Measurements from ENCODE around the gene KRT84.

Gene KRT84, protein sequence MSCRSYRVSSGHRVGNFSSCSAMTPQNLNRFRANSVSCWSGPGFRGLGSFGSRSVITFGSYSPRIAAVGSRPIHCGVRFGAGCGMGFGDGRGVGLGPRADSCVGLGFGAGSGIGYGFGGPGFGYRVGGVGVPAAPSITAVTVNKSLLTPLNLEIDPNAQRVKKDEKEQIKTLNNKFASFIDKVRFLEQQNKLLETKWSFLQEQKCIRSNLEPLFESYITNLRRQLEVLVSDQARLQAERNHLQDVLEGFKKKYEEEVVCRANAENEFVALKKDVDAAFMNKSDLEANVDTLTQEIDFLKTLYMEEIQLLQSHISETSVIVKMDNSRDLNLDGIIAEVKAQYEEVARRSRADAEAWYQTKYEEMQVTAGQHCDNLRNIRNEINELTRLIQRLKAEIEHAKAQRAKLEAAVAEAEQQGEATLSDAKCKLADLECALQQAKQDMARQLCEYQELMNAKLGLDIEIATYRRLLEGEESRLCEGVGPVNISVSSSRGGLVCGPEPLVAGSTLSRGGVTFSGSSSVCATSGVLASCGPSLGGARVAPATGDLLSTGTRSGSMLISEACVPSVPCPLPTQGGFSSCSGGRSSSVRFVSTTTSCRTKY

GRCh38 chr12:52385226-52385702, at the start of gene KRT84:
Gene KRT84 (minus strand): TSS chr12:52385652. CDS start chr12:52385585, 67 bp downstream.
- H3K4me3 ChIP-seq (ENCODE audit: low read depth, low read length) = no peak within 1 kb of the TSS
- no peak for DNase-seq (ENCODE audit: low read depth)

- no peak overlapping the region for H3K4me3 ChIP-seq (ENCODE audit: low read depth, low read length)
- DNase-seq (ENCODE audit: low read depth) = no peak
Measured at GRCh38 chr12:52434760-52435530, 49.5 kb upstream of the KRT84 start.

- H3K4me3 ChIP-seq (ENCODE audit: low read depth, low read length) = no peak within 1 kb of the TSS
- DNase-seq (ENCODE audit: low read depth) = no peak
Measured at GRCh38 chr12:52434081-52434733, 48.8 kb upstream of the KRT84 start, which contains the start of gene KRT75. Gene KRT75 (minus strand): TSS chr12:52434371. CDS start chr12:52434304, 67 bp downstream.

DNA sequence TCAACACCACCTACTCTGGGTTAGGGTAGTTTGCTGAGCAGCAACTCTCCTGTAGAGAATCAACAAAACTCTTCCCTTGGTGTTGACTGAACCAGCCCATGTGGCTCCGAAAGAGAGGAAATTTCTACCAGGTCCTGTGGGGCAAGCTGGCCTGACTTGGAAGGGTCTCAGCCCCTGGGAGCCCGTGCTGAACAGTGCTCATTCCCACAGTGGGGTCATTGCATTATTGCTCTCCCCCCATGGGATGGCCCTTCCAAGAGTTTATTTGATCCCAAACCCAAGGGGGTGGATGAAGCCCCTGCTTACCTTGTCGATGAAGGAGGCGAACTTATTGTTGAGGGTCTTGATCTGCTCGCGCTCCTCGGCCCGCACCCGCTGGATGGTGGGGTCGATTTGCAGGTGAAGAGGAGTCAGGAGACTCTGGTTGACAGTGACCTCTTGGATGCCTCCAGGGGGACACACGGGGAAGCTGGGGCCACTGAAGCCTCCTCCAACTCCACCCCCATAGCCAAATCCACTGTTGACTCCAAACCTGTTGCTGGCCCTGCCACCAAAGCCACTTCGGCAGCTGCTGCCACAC, 48.1 kb upstream of the KRT84 start:
- DNase-seq (ENCODE audit: low read depth) = no peak
- no peak overlapping the region for H3K4me3 ChIP-seq (ENCODE audit: low read depth, low read length)

DNA sequence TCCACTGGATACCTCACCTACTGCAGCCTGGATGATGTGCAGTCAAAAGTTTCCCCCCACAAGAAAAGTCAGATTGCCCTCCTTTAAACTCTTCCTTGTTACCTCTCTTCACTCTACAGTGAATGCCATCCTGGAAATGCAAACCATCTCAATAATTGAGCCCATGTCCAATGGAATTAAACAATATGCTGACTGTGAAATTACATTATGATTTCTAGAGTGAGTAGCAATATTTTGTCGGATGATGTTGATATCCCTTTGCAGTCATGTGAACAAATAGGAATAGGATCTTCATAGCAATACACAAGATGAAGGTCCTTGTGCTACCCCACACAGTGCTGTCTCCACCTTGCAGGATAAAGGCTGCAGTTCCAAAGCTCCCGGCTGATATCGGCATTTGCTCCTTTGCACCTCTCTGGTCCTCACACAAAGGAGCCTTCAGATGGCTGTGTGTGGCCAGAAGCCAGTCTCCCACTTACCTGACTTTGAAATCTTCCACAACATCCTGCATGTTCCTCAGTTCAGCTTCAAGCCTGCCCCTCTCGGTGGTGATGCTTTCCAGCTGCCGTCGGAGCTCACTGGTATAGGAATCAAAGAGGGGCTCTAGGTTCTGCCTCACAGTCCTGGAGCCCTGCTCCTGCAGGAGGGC, 47.2 kb upstream of the KRT84 start:
- no peak for DNase-seq (ENCODE audit: low read depth)

GRCh38 chr12:52428121-52428520, 42.7 kb upstream of the KRT84 start:
- DNase-seq (ENCODE audit: low read depth) = no peak
- H3K4me3 ChIP-seq (ENCODE audit: low read depth, low read length) = no peak overlapping the region

More for the DNA sequence above, 47.2 kb upstream of the KRT84 start:
- H3K4me3 ChIP-seq (ENCODE audit: low read depth, low read length) = no peak overlapping the region

DNA sequence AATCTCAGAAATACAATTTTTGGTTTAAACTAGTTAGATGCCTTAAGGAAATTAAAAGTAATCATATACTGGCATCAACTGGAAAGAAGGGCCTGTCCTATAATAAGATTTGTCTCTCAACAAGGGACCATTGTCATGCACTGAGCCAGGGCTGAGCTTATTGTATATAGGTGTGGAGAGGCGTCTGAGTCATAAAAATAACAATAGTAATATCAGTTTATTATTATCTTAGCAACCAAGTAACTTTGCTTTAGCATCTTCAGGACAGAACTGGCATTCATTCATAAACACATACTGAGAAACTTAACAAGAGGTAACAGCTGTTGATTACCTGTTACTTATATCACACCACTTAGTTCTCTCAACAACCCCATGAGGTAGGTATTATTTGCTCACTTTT, 41.6 kb upstream of the KRT84 start:
- no peak for DNase-seq (ENCODE audit: low read depth)
- no peak overlapping the region for H3K4me3 ChIP-seq (ENCODE audit: low read depth, low read length)

DNA sequence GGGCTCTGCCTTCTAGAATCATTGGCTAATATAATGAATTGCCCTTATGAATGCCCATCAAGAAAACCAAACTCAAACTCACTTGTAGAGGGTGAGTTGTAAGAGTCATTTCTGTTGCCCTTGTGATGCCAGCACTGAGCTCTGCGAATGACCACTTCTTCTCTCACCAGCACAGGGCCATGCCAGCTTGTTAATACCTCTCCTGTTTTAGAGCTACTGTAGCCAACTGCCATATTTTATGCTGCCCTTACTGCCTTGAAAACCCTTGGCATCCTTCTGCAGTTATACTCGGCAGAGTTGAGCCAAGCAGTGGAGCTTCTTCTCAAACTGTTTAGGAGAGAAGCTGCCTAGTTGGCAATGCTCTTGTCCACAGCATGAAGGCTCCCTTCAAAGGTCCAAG, 40.6 kb upstream of the KRT84 start:
- no peak overlapping the region for H3K4me3 ChIP-seq (ENCODE audit: low read depth, low read length)
- DNase-seq (ENCODE audit: low read depth) = no peak

DNA sequence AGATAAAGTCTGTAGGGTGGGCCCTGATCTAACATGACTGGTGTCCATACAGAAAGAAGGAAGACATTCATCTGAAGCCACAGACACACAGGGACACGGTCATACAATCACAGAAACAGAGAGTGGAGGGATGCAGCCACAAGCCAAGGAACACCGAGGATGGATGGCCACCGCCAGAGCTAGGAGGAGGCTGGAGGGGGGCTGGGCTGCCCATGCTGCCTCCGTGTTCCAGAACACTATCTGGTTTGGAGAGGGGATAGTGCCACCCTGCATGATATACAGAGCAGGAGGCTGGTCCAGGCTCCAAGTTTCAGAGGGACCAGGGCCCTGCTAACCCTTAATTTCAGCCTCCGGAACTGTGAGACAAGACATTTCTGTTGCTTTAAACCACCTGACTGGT, 40.0 kb upstream of the KRT84 start:
- no peak for DNase-seq (ENCODE audit: low read depth)
- no peak overlapping the region for H3K4me3 ChIP-seq (ENCODE audit: low read depth, low read length)

- no peak for DNase-seq (ENCODE audit: low read depth)
Measured at GRCh38 chr12:52423661-52424500, 38.4 kb upstream of the KRT84 start.

DNA sequence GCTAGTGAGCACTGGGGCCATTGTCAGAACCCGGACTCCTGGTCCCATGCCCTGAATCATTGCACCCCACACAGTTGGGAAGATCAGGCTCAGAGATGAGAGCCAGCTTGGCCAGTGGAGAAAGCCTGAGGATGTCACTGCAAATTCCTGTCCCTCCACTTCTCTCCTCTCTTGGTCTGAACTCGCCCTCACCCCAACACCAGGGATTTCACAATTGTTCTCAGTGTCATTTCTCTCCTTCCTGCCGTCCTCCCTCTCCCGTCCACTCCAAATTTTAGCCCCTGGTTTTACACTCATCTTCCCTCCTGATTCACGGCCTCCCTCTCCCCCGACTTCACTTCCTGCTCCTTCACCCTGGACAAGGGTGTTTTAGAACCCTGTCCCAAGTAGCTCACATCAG, 37.6 kb upstream of the KRT84 start:
- DNase-seq (ENCODE audit: low read depth) = no peak
- H3K4me3 ChIP-seq (ENCODE audit: low read depth, low read length) = no peak overlapping the region

More at GRCh38 chr12:52423661-52424500, 38.4 kb upstream of the KRT84 start:
- no peak overlapping the region for H3K4me3 ChIP-seq (ENCODE audit: low read depth, low read length)

DNA sequence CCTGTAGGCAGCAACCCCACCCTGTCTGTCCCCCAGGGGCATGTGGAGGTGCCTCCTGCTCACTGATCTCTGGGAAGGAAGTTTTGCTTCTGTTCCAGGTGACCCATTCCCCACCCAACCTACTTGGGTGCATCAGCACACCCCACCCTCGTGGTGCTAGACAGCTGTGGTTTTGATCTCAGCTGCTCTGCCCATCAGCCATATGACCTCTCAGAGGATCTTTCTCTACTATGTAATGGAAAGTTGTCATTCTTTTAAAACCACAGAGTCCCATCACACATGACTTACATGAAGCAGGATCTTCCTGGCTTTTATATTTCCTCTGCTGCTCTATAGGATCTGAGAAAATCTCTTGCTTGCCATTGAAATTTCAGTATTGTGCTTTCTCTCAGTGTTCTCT, 34.2 kb upstream of the KRT84 start:
- DNase-seq (ENCODE audit: low read depth) = no peak
- no peak overlapping the region for H3K4me3 ChIP-seq (ENCODE audit: low read depth, low read length)

GRCh38 chr12:52418576-52419110, 33.2 kb upstream of the KRT84 start:
- H3K4me3 ChIP-seq (ENCODE audit: low read depth, low read length) = no peak overlapping the region
- no peak for DNase-seq (ENCODE audit: low read depth)

DNA sequence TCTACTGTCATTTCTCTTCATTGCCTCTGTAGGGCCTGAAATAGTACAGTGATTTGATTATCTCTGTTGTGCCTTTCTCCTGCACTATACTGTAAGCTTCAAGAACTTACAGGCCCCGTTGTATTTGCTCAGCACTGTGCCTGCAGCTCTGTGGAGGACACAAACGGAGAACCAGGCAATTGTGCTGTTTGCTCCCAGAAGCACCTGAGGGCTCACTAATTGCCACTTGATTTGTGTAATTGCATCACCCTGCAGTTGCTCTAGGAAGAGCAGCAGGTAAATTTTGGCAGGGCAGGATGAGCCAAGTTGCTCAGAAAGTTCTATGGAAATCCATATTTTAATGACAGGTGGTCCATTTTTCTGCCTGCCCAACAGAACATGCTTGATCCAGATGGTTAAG, 32.3 kb upstream of the KRT84 start:
- DNase-seq (ENCODE audit: low read depth) = no peak
- H3K4me3 ChIP-seq (ENCODE audit: low read depth, low read length) = no peak overlapping the region

GRCh38 chr12:52416795-52417194, 31.3 kb upstream of the KRT84 start:
- DNase-seq (ENCODE audit: low read depth) = no peak
- H3K4me3 ChIP-seq (ENCODE audit: low read depth, low read length) = no peak overlapping the region

- H3K4me3 ChIP-seq (ENCODE audit: low read depth, low read length) = no peak overlapping the region
- DNase-seq (ENCODE audit: low read depth) = peak; percentile 59
Measured at GRCh38 chr12:52415870-52416750, 30.7 kb upstream of the KRT84 start.

DNA sequence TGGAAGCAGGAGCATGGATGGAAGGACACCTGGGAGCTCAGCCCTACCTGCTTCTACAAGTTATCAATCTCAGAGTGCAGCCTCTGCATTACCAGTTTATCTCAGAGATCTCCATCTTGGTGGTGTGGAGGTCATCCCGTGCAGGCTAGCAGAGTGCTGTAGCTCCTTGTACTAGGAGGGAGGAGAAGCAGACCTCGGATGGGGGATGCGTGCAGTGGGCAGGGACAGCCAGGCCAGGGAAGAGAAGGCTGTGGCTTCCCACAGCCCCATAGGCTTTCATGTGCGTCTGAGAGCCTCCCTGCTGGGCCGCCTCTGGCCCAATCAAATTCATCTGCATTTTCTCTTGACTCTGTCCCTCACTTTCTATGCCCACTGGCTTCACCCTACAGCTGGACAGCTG, 29.5 kb upstream of the KRT84 start:
- H3K4me3 ChIP-seq (ENCODE audit: low read depth, low read length) = no peak overlapping the region
- no peak for DNase-seq (ENCODE audit: low read depth)
